T-helper 1 cell treated with Interleukin-12 subunit alpha and Interleukin-12 subunit beta and Interleukin-4 antibody, amounts not matched to agents 30 ng/mL and 1 ng/mL, for 36 hours (primary cell): ENCODE data around the gene MAST4. TPM values are rescaled to one million over a fixed set of nuclear protein-coding genes. Genes with fewer than 3 reads are reported as not detected.

Experiments used
- intact Hi-C: fragments of 100-400 bp; cut with micrococcal nuclease; formaldehyde crosslinking; loops from one replicate; pipeline ENCODE4 v1.15.1; 2024
- total RNA-seq: library from RNA; stranded (reverse); gene quantifications from 2 replicates; pipeline ENCODE4 v1.2.3, GENCODE V29; 2022

The MAST4 gene
- total RNA-seq, 1 donor from 2014 or later: 65.8 TPM

DNA sequence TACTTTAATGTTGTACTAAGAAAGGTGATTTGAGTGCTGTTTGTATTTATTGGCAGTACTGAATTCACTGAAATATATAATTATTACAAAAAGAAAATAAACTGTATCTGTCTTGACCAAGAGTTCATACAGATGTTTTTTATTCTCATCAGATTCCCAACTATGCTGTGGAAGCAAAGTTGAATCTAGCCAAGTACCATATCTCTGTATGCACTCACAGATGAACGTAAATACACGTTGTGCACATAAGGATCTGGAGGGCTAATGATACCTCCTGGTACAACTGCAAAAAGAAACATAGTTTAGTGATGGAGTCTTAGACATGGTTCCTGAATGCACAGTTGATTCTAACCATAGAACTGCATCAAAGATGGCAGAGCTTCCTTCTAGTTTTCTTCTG lies 431.0 kb downstream of the MAST4 start:
- intact Hi-C loops: loop anchor here (2.0 kb wide), 1 partner anchor 16 kb away; no protein-coding TSS in a partner anchor

- intact Hi-C loops: no loop called here
Observed at GRCh38 chr5:67028371-67028770, 432.2 kb downstream of the MAST4 start.

- intact Hi-C loops: no loop called here
Observed at GRCh38 chr5:67028941-67029340, 432.7 kb downstream of the MAST4 start.

DNA sequence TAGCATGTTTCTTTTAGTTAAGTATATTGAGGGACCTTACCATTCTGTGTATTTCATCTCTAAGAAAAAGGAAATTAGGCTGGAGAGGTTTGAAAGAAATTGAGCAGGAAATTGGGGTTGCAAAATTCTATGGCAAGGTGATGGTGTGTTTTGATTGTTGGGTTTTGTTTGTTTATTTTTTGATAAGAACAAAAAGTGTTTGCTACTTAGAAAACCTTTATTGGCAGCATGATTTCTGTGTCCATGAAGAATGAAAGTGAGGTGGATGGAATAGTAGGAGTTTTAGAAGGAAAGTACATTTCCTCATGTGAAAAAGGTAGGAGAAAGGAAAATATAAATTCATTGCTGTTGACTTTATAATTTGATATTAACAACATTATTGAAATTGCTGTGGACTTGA lies 433.3 kb downstream of the MAST4 start:
- intact Hi-C loops: no loop called here

- intact Hi-C loops: no loop called here
Observed at GRCh38 chr5:67030289-67031056, 434.3 kb downstream of the MAST4 start.

DNA sequence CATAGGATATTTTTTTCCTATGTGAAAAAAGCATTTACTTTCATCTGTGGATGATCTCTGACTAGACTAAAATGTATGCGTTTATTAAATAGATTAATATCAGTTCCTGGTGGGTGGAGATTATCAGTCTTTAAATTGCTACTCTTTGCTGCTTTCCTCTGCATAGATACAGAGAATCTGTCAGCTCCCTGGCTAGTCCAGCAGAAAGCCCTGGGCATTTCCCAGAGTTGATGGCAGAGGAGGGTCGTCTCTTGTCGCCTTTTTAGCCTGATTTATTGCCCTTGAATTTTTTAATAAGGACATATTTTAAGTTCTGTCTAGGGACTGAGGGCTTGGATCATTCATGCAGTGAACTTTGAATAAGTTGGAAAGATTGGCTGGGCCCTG lies 434.9 kb downstream of the MAST4 start:
- intact Hi-C loops: no loop called here

DNA sequence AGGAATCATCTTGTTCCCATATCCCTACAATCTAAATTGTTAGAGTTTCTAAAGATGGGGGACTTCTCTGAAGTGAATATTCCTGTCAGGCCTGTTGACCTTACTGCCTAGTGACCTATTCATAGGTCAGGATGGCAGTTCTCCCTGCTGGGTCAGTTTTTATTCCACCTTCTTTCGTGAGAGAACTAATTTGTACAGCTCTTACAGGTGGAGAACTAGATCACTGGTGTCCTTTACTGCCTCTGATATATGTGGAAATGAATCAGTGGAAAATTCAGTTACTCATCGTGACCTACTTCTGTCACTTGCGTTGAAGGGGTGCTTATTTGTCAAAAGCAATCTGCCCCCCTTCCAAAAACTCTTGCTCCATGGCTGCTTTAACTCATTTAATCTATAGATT lies 435.5 kb downstream of the MAST4 start:
- intact Hi-C loops: no loop called here

DNA sequence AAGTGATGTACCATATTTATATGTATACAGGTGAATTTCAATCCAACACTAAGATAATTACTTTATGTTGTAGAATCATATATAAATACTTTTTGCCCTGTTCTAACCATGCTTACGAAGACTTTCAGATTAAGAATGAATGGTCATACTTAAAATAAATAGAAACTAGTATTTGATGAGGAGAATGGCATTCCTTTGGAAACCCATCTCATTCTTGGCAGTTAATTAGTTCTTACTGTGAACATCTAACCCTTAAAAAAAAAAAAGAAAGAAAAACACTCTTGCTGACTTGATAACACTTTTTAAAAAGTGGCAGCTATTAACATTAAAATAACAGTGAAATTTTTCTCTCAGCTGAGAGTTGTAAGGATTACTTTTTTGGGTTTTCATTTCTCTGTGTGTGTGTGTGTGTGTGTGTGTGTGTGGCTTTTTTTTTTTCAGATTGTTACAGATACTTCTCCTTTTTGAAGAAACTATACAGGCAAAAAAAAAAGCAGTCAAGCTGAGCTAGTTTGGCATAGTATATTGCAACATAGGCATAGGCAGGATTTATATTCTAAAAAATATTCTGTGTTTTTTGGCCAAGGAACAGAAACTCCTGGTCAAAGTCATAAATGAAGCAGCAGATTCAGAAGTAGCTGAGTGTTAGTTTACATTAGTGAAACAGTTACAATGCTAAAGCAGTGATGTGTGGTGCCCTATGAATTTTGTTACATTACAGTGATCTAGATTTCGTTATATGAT lies 436.9 kb downstream of the MAST4 start:
- intact Hi-C loops: no loop called here

- intact Hi-C loops: no loop called here
Observed at GRCh38 chr5:67033880-67034651, 437.9 kb downstream of the MAST4 start.

GRCh38 chr5:67035098-67035740 lies 439.0 kb downstream of the MAST4 start:
- intact Hi-C loops: no loop called here

- intact Hi-C loops: no loop called here
Observed at GRCh38 chr5:67037171-67037570, 441.0 kb downstream of the MAST4 start.

GRCh38 chr5:67038817-67039603 lies 442.8 kb downstream of the MAST4 start:
- intact Hi-C loops: loop anchor here (2.0 kb wide), 1 partner anchor 16 kb away; no protein-coding TSS in a partner anchor

- intact Hi-C loops: no loop called here
Observed at GRCh38 chr5:67042176-67043003, 446.2 kb downstream of the MAST4 start.

DNA sequence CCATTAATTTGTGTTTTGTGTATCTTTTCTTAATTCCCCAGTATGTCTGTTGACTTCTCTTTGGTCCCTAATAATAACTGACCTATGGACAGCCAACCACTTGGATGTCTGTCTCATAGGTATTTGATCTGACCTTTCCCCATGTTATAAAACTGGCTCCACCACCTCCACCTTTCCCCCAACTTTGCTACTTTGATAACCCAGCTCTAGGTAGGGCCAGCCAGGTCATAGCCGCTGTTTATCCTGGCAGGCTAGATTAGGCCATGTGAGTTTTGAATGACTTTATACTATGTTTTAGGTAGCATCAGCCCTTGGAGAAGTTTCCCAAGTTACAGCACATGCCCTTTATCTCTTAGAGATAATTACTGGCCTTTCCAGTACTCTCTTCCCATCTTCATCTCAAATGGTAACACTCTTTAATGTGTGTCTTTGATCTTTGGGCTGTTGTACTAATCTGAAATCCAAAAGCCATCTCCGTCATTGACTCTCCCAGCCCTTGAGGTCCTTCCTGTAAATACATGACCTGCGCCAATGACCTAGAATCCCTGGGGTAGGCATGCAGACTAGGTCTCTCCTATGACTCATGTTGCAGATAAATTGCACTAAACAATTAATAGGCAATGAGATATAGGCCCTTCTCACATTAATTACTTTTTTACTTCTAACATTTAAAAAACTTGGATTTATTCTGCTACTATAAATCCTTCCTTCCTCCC lies 447.8 kb downstream of the MAST4 start:
- intact Hi-C loops: loop anchor here (2.0 kb wide), 1 partner anchor 17 kb away; no protein-coding TSS in a partner anchor

DNA sequence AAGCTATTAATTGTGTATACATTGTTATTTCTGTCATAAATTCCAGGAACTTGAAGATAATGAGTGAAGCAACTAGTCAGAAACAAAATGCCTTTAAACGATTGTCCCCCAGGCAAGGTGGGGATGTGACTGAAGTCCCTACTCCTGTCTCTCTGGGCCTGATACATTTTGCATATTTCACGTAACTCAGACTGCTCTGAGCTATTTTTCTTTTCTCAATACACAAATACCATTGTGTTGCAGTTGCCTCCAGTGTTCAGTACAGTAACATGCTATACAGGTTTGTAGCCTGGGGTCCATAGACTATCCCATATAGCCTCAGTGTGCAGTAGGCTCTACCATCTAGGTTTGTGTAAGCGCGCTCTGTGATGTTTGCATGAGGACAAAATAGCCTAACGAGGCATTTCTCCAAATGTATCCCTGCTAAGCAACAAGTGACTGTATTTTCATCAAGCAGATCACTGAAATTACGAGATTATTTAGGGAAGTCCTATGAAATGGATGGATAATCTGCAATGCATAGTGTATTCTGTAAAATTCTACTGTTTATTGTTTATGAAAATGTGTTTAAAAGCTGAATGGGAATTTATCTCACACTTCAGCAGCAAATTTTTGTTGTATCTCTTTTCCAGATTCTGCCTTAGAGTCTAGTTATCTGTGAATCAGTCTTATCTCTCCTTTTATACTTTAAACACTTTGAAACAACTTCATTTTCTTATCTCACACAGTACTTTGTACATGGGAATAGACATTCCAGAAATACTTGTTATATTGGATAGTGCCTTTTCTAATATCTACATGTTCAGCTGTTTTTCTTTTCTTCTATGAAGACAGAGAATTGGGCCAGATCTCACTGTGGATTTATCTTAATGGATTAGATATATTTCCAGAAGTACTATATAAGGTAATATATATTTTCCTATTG lies 449.9 kb downstream of the MAST4 start:
- intact Hi-C loops: loop anchor here (2.0 kb wide), 1 partner anchor 15 kb away; no protein-coding TSS in a partner anchor

GRCh38 chr5:67047160-67047559 lies 451.0 kb downstream of the MAST4 start:
- intact Hi-C loops: no loop called here

GRCh38 chr5:67047616-67048015 lies 451.4 kb downstream of the MAST4 start:
- intact Hi-C loops: no loop called here

GRCh38 chr5:67050125-67050524 lies 453.9 kb downstream of the MAST4 start:
- intact Hi-C loops: no loop called here
